Rectal smooth muscle tissue (tissue), 1 donor: ENCODE data around the gene S100A4.

Experiments
- H3K27ac ChIP-seq: one replicate; pipeline ENCODE4 v1.7.0; 2013; ENCODE audit warnings: low read depth, low read length, inconsistent platforms
- H3K27me3 ChIP-seq: one replicate; pipeline ENCODE4 v1.7.0; 2013; ENCODE audit warnings: low read length; ENCODE audit not compliant: control insufficient read depth, insufficient read depth
- H3K36me3 ChIP-seq: one replicate; pipeline ENCODE4 v1.7.0; 2013; ENCODE audit warnings: low read length; ENCODE audit not compliant: control insufficient read depth, insufficient read depth
- H3K4me1 ChIP-seq: one replicate; pipeline ENCODE4 v1.7.0; 2013; ENCODE audit warnings: low read length; ENCODE audit not compliant: control insufficient read depth, insufficient read depth
- H3K4me3 ChIP-seq: one replicate; pipeline ENCODE4 v1.7.0; 2013; ENCODE audit warnings: low read length
- H3K9ac ChIP-seq: one replicate; pipeline ENCODE4 v1.7.0; 2013; ENCODE audit warnings: low read length

Gene S100A4

DNA sequence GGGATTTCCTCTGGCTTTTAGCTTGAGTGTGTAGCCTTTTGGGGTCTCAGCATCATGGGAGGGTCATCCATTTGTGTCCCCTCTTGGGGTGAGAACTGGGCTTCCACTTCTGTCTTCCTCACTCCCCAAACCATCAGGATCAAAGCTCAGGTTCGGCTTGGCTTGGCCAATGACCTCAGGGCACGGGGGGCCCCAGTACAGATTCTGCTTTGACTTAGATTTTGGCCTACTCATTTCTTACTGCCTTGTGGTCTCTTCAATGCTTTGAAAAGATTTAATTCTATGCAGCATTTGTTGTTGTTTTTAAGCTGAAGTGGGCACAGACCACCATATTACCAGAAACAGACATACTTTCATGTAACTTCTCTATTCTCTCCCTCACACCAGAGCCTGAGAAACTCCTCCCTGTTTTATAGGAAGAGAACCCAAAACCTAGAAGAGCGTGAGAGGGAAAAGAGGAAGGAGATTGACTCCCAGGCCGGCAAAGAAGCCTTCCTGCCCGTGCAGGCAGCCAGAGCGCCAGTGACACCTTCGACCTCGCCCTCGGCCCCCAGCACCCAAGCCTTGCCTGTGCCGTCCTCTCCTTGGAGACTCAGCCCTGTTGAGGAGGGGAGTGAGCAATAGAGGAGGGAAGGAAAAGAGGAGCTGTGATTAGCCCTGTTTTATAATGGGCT lies 5.4 kb upstream of the S100A4 start:
- H3K27me3 ChIP-seq, result no peaks in the 10 kb centered on the region
- H3K9ac ChIP-seq, result no peak overlapping the region
- H3K4me3 ChIP-seq, result no peak overlapping the region
- peaks cover 27% of the 10 kb centered on the region for H3K4me1 ChIP-seq
- H3K36me3 ChIP-seq, result no peaks in the 10 kb centered on the region
- H3K27ac ChIP-seq, result no peak overlapping the region

DNA sequence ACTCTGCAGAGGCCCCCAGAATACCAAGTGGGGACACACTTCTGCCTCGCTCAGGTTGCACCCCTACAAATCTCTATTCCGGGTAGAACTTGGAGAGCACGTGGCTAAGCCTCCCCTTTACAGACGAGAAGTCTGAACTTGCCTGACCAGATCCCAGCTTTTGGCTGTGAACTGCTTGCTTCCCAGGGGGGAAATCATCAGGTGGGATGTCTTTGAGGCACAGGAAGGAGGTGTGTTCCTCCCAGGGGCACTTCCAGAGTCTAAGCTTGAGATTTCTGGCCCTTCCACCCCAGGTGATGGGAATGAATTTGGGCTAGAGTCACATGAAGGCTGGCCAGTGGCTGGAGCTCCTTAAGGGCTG lies 4.8 kb upstream of the S100A4 start:
- H3K27me3 ChIP-seq, result no peaks in the 10 kb centered on the region
- no peak overlapping the region for H3K4me3 ChIP-seq
- no peak overlapping the region for H3K9ac ChIP-seq
- H3K36me3 ChIP-seq, result no peaks in the 10 kb centered on the region
- H3K27ac ChIP-seq, result no peak overlapping the region
- peaks cover 33% of the 10 kb centered on the region for H3K4me1 ChIP-seq

DNA sequence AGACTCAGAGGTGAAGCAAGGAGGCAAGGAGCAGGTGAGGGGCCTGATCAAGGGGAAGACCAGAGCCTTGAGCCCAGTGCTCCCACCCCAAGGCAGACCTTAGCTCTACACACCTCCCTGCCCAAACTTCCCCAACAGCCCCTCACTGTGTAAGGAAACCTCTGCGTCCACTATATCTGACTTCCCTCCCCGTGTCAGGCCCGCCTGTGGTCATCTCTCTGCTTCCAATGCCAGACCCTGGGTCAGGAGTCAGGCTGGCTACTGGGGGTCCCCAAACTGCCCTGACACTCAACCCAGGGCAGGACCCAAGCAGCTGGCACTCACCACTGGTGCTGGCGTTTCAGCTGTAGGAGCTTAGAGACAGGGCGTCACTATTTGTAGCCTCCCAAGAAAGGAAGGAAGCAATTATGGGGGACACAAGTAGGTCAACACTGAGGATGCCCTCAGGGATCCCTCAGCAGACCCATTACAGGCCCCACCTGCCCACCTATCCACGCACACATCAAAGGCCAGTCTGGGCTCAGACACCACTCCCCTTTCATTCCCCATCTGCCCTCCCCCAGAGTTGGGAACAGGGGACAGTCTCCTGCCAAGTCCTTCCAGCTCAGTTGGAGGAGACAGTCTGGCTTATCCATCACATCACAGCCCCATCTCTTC lies 4.3 kb upstream of the S100A4 start:
- peaks cover 35% of the 10 kb centered on the region for H3K4me1 ChIP-seq

DNA sequence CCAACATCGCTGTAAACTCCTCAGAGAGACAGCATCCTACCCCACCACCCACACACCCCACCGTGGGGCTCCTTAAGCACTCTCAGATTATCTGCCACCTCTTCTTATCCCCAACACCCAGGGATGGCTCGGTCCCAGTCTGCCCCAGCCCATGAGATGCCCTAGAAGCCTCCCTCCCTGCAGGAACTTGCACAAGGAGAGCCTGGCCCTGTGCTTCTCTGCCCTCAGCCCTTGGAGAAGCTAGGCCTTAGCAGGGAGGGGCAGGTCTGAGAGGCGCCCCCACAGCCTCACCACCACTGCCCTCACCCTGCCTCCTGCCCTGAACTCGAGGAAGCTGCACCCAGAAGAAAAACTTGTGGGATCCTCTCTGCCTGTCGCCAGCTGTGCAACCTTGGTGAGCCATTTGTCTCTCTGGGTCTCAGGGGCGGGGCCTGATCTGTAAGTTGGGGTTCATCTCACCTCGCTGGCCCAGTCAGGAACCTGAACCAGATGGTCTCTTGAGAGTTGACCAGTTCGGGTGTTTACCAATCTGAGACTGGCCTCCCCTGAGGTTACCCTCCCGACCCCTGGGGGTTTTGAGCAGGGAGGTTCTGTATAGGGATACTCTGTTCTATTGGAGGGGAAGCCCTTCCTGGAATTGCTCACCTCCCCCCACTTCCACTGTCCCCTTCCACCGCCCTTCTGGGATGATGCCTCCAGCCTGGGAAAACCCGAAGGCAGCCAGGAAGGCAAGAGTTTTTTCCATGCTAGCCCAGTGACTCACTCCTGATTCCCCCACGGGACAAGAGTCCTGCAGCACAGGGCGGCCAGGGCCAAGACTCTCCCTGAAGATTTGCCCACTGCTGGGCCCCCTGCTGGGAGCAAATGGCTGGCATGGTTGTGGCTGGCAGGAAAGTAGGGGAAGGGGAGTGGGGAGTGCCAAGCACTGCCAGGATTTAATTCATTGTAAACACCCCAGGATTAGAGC lies 3.4 kb upstream of the S100A4 start, which contains the start of gene S100A3:
S100A3 (minus strand) TSS at position 537 of the 967 bp plus-strand sequence. CDS start 773 bp downstream, outside the sequence.
- peaks cover 1% of the 10 kb centered on the region for H3K36me3 ChIP-seq
- peak within 1 kb of the TSS; percentile 58 for H3K27ac ChIP-seq
- no peaks in the 10 kb centered on the region for H3K27me3 ChIP-seq
- H3K4me1 ChIP-seq, result peaks cover 43% of the 10 kb centered on the region
- peak within 1 kb of the TSS; percentile 12 for H3K4me3 ChIP-seq
- no peak within 1 kb of the TSS for H3K9ac ChIP-seq

More for the DNA sequence above, 4.3 kb upstream of the S100A4 start:
- Histone ChIP-seq H3K27me3 (no peaks in the 10 kb centered on the region), H3K36me3 (no peaks in the 10 kb centered on the region), H3K4me3 (no peak overlapping the region), H3K27ac (peak overlapping the region; percentile 58), H3K9ac (no peak overlapping the region)

DNA sequence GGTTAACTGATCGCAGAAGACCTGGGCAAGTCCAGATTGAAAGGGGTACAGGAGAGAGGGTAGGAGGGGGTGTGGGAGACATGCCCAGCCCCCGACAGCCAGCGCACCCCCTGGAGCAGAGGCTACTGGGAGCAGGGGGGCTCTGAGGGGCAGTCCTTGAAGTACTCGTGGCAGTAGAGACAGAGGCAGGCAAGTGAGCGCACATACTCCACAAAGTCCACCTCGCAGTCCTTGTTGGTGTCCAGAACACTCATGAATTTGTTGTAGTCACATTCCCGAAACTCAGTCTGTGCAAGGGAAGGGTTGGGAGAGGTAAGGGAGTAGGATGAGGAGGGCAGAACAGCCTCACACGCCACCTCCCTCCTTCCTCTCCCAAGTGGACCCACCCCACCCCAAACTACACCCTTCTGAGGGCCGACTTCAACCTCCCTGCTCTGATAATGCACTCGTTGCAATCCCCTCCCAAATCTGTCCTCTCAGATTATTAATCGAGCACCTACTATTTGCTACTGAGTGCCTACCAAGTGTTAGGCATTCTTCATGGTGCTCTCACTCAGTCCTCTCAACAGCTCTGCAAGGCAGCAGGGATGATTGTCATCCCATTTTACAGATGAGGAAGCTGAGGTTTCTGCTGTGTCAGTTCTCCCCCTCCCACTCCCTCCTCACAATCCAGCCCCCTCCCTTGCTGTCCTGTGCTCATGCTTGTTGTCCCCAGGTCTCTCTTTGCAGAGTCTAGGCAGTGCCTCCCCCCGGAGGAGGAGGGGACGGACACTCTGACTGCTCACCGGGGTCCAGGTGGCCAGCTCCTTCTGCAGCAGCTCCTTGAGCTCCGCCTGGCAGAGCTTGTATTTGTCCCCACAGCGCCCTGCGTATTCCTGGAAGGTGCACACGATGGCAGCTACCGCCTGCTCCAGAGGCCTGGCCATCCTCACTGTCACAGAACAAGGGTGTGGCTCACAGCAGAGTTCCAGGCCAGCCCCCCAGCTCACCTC lies 2.2 kb upstream of the S100A4 start:
- H3K4me1 ChIP-seq, result peaks cover 50% of the 10 kb centered on the region
- peak overlapping the region; percentile 58 for H3K27ac ChIP-seq
- H3K27me3 ChIP-seq, result no peaks in the 10 kb centered on the region
- no peak overlapping the region for H3K9ac ChIP-seq
- peaks cover 7% of the 10 kb centered on the region for H3K36me3 ChIP-seq
- no peak overlapping the region for H3K4me3 ChIP-seq

DNA sequence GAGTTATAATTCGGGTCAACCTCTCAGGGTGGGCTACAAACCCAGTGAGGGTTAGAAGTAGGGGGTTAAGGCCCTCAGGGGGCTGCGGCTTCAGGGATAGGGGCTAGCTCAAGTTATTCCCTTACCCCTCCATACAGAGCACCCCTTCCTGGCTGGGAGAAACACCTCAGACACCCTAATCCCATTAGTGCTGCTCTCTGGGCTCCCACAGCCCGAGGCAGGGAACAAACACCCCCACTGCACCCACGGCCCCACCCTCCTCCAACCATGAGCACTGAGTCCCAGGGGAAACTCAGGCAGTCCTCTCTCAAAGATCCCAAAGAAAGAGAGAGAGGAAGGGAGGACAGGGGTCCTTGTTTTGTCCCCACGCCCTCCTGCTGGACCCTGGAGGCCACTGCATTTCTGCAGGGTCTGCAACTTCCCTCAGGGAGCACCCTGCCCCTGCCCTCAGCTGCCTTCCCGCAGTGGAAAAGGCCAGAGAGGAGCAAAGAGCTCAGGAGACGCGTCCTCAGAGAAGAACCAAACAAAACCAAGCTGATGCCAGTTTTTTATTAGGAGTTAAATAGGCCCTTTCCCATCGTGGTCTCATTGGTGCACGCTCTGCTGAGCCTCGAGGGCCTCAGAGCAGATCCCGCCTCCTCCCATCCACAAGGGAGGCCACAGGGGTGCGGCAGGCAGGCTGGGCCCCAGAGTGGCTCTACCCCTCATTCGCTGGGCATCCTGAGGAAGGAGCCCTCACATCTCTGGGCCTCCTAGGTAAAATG lies 1.4 kb upstream of the S100A4 start:
- Histone ChIP-seq H3K27ac (no peak overlapping the region), H3K36me3 (peaks cover 7% of the 10 kb centered on the region), H3K9ac (no peak overlapping the region), H3K4me3 (peak overlapping the region; percentile 15), H3K27me3 (no peaks in the 10 kb centered on the region), H3K4me1 (peaks cover 50% of the 10 kb centered on the region)

DNA sequence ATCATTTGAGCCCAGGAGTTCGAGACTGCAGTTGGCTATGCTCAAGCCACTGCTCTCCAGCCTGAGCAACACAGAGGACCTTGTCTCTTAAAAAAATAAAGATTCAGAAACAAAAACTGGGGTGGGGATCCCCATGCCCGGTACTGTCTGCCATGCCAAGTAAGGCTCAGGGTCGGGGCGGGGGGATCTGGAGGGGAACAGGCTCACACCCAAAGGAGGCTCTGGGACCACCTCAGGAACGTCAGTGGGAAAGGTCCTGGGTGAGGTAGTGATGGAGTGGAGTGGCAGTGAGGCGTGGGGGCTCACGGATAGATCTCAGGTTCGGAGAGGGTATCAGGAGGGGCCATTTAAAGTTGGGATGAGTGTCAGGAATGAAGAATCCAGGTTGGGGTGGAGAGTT lies 765 bp upstream of the S100A4 start:
- Histone ChIP-seq H3K9ac (no peak overlapping the region), H3K4me3 (peak overlapping the region; percentile 62), H3K27ac (peak overlapping the region; percentile 83), H3K4me1 (peaks cover 50% of the 10 kb centered on the region), H3K27me3 (no peaks in the 10 kb centered on the region), H3K36me3 (peaks cover 7% of the 10 kb centered on the region)

DNA sequence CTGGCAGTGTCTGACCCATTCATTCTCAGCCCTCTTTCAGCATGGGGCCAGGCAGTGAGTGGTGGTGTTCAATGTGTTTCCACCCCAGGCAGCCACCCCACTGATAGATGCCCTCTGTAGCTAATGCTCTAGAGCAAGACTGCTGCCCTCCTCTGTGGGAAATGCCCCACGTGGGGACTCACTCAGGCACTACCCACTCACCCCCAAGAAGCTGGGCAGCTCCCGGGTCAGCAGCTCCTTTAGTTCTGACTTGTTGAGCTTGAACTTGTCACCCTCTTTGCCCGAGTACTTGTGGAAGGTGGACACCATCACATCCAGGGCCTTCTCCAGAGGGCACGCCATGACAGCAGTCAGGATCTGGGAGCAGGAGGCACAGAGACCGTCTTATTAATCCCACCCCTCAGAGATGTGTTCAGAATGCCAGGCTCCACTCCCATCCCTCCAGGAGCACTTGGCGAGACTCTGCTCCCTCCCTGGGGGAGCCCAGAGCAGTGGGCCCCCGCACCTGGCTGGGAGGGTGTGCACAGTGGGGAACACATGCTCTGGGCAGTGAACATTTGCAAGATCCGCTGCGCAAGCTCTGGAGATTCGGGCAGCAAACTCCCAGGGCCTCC lies 1.0 kb downstream of the S100A4 start:
- no peak overlapping the region for H3K9ac ChIP-seq
- no peaks in the 10 kb centered on the region for H3K27me3 ChIP-seq
- peaks cover 49% of the 10 kb centered on the region for H3K4me1 ChIP-seq
- H3K36me3 ChIP-seq, result peaks cover 7% of the 10 kb centered on the region
- H3K4me3 ChIP-seq, result peak overlapping the region; percentile 48
- H3K27ac ChIP-seq, result peak overlapping the region; percentile 83

DNA sequence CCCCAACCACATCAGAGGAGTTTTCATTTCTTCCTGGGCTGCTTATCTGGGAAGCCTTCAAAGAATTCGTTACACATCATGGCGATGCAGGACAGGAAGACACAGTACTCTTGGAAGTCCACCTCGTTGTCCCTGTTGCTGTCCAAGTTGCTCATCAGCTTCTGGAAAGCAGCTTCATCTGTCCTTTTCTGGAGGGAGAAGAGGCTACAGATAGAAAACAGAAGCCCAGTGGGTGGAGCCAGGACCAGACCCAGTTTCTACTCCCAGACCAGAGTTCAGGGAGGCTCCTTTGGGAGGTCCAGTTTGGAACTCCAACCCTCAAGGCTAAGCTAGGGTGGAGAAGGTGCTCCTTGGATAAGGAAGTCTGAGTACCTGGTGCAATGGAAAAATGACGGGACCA lies 1.9 kb downstream of the S100A4 start:
- no peak overlapping the region for H3K9ac ChIP-seq
- peak overlapping the region; percentile 83 for H3K27ac ChIP-seq
- no peaks in the 10 kb centered on the region for H3K27me3 ChIP-seq
- peak overlapping the region; percentile 48 for H3K4me3 ChIP-seq
- peaks cover 41% of the 10 kb centered on the region for H3K4me1 ChIP-seq
- peaks cover 7% of the 10 kb centered on the region for H3K36me3 ChIP-seq

DNA sequence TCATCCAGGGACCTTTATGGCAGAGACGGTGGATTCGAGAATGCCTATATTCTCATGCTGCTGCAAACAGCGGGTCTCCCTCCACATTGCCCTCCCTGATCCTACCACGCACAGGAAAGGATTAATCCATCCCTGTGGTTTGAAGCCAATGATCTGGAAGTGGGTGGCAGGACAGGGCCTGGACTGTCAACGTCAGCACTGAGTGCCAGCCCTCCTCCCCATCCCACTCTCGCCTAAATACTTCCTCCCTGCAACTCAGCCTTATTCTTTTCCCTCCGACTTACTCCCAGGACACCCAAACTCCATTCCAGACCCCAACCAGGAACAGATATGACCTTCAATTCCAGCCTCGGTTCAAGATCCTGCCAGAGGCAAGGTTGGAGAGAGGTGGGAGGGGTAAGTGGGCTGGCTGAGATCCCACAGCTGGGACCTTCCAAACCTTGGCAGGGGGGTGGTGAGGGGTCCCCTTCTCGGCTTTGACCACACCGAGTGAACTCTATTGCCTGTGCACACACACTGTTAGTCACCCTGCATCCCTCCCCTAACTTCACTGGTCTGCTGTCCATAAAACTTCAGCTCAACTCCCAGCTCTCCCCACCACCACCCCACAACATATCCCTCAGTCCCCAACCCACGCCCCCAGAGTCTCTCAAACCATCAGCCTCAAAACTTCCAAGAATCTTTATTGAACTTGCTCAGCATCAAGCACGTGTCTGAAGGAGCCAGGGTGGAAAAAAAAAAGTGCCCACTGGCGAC lies 2.5 kb downstream of the S100A4 start:
- Histone ChIP-seq H3K9ac (no peak overlapping the region), H3K4me1 (peaks cover 35% of the 10 kb centered on the region), H3K36me3 (peaks cover 7% of the 10 kb centered on the region), H3K27me3 (no peaks in the 10 kb centered on the region), H3K4me3 (peak overlapping the region; percentile 48), H3K27ac (peak overlapping the region; percentile 83)
